ENCODE data around the gene FOXN3.

FOXN3 gene

GRCh38 chr14:89408907-89409700 lies 7.9 kb downstream of the FOXN3 start:
- DNase-seq = no peak

GRCh38 chr14:89407856-89408255 lies 9.2 kb downstream of the FOXN3 start:
- DNase-seq = no peak

GRCh38 chr14:89406941-89407340 lies 10.1 kb downstream of the FOXN3 start:
- peak in 1 of 3 experiments; percentile 13 for DNase-seq

GRCh38 chr14:89406361-89406760 lies 10.7 kb downstream of the FOXN3 start:
- no peak for DNase-seq

- DNase-seq = no peak
These were observed 11.3 kb downstream of the FOXN3 start for GRCh38 chr14:89405712-89406111.

- DNase-seq = no peak
These were observed 14.7 kb downstream of the FOXN3 start for GRCh38 chr14:89402363-89402762.

- peak; percentile 20 to 71 (median 53) for DNase-seq
These were observed 15.3 kb downstream of the FOXN3 start for GRCh38 chr14:89401761-89402160.

GRCh38 chr14:89401241-89401640 lies 15.8 kb downstream of the FOXN3 start:
- no peak for DNase-seq

- no peak for DNase-seq
These were observed 16.5 kb downstream of the FOXN3 start for GRCh38 chr14:89400529-89400928.

GRCh38 chr14:89399594-89400068 lies 17.4 kb downstream of the FOXN3 start:
- DNase-seq = peak; percentile 82 to 93 (median 92)

GRCh38 chr14:89399157-89399556 lies 17.9 kb downstream of the FOXN3 start:
- no peak for DNase-seq

GRCh38 chr14:89397569-89398230 lies 19.3 kb downstream of the FOXN3 start:
- DNase-seq = no peak

- no peak for DNase-seq
These were observed 22.1 kb downstream of the FOXN3 start for GRCh38 chr14:89394972-89395371.

GRCh38 chr14:89393222-89393745 lies 23.7 kb downstream of the FOXN3 start:
- no peak for DNase-seq

GRCh38 chr14:89392181-89392580 lies 24.9 kb downstream of the FOXN3 start:
- DNase-seq = no peak

GRCh38 chr14:89391556-89391955 lies 25.5 kb downstream of the FOXN3 start:
- no peak for DNase-seq

GRCh38 chr14:89391123-89391522 lies 25.9 kb downstream of the FOXN3 start:
- DNase-seq = no peak

GRCh38 chr14:89388853-89389252 lies 28.2 kb downstream of the FOXN3 start:
- DNase-seq = no peak

- DNase-seq = no peak
These were observed 28.9 kb downstream of the FOXN3 start for GRCh38 chr14:89387922-89388685.

GRCh38 chr14:89386212-89386886 lies 30.7 kb downstream of the FOXN3 start:
- no peak for DNase-seq

- no peak for DNase-seq
These were observed 32.4 kb downstream of the FOXN3 start for GRCh38 chr14:89384636-89385035.

- peak in 1 of 3 experiments; percentile 77 for DNase-seq
These were observed 33.0 kb downstream of the FOXN3 start for GRCh38 chr14:89384023-89384422.
